Measurements from ENCODE around the gene ETFDH.

DNA sequence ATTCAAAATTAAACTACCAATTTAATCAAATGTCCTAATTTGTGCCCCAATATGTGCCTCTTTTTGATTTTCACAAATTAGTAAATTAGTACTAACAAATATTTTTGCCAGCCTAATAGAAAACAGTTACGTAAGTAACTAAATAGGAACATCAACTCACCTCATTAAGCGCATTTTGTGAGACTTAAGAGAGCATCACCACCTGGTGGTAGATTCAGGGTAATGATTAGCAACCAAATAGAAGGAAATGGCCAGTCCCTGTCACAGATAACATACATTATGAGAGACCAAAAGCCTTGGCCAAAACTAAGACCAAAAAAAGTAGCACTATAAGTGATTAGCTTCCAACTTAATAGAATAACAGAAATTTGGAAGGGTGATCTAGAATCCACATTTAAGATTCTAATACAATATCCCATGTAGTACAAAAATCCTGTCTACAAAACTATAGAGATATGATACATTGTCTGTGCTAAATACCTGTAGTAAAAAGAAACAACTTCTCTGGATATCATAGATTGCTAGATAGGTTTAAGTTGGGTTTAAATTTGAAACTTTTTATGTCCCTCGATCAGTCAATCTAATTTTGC, 47.1 kb upstream of the ETFDH start:
- TF ChIP-seq, protein P1, sequence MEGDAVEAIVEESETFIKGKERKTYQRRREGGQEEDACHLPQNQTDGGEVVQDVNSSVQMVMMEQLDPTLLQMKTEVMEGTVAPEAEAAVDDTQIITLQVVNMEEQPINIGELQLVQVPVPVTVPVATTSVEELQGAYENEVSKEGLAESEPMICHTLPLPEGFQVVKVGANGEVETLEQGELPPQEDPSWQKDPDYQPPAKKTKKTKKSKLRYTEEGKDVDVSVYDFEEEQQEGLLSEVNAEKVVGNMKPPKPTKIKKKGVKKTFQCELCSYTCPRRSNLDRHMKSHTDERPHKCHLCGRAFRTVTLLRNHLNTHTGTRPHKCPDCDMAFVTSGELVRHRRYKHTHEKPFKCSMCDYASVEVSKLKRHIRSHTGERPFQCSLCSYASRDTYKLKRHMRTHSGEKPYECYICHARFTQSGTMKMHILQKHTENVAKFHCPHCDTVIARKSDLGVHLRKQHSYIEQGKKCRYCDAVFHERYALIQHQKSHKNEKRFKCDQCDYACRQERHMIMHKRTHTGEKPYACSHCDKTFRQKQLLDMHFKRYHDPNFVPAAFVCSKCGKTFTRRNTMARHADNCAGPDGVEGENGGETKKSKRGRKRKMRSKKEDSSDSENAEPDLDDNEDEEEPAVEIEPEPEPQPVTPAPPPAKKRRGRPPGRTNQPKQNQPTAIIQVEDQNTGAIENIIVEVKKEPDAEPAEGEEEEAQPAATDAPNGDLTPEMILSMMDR (conservative IDR thresholded peaks at IDR 0.05 in 1 of 2, IDR thresholded peaks at IDR 0.05 in 1 of 2; ENCODE audit: extremely low read depth in 1 of 2, insufficient read depth in 1 of 2, low read depth in 1 of 2, low read length in 2 of 2), result peak; percentile 74 to 78
- no peak for TF ChIP-seq EZH2 (IDR thresholded peaks at IDR 0.05; ENCODE audit: borderline replicate concordance, low read length)
